Right lobe of liver (tissue), 4 donors: ENCODE data around the gene PLCB1.

ENCODE experiments used
- CTCF ChIP-seq, 4 donors: fragments of 200-600 bp in 3 of 4; fragments of 450-650 bp in 1 of 4; IDR thresholded peaks; one replicate each; pipeline versions ENCODE4 v1.5.1 to v1.8.0; 2016 to 2022; ENCODE audit warnings: antibody characterized with exemption in 4 of 4, mild to moderate bottlenecking in 2 of 4
- POLR2A ChIP-seq: fragments of 450-650 bp; IDR thresholded peaks from one replicate; pipeline ENCODE4 v1.6.1; 2017; ENCODE audit warnings: antibody characterized with exemption, mild to moderate bottlenecking
- donor health status: DM: no; HTN: no; CAD: no.
- donor health status: DM: no; HTN: no; CAD: no.
- donor health status: DM: no; HTN: yes; CAD: no.

GRCh38 chr20:8862092-8862491, 730.0 kb downstream of the PLCB1 start:
- no peak for TF ChIP-seq CTCF (IDR thresholded peaks at IDR 0.05)
- TF ChIP-seq POLR2A, result no peak
